Measurements from ENCODE around the gene GFOD2. TPM values are rescaled to one million over a fixed set of nuclear protein-coding genes. Genes with fewer than 3 reads are reported as not detected.

GFOD2 gene
- total RNA-seq, 1 donor, result 2.0 TPM

GRCh38 chr16:67674851-67675578 is 44.1 kb downstream of the GFOD2 start:
- no peak overlapping the region for H3K4me3 ChIP-seq (ENCODE audit: low read length)
- no peaks in the 10 kb centered on the region for H3K27me3 ChIP-seq (ENCODE audit: insufficient read depth, low read length)
- H3K9me3 ChIP-seq (ENCODE audit: low read depth, low read length), result no peaks in the 10 kb centered on the region
- H3K4me1 ChIP-seq (ENCODE audit: insufficient read depth, low read length), result peaks cover 17% of the 10 kb centered on the region

GRCh38 chr16:67673712-67674580 is 45.2 kb downstream of the GFOD2 start:
- Histone ChIP-seq H3K4me1 (ENCODE audit: insufficient read depth, low read length) (peaks cover 24% of the 10 kb centered on the region), H3K4me3 (ENCODE audit: low read length) (no peak overlapping the region), H3K9me3 (ENCODE audit: low read depth, low read length) (no peaks in the 10 kb centered on the region), H3K27me3 (ENCODE audit: insufficient read depth, low read length) (no peaks in the 10 kb centered on the region)

- H3K9me3 ChIP-seq (ENCODE audit: low read depth, low read length), result no peaks in the 10 kb centered on the region
- H3K27me3 ChIP-seq (ENCODE audit: insufficient read depth, low read length), result no peaks in the 10 kb centered on the region
- peaks cover 33% of the 10 kb centered on the region for H3K4me1 ChIP-seq (ENCODE audit: insufficient read depth, low read length)
- no peak overlapping the region for H3K4me3 ChIP-seq (ENCODE audit: low read length)
Observed at GRCh38 chr16:67672739-67673662, 46.1 kb downstream of the GFOD2 start.

GRCh38 chr16:67672306-67672705 is 46.8 kb downstream of the GFOD2 start:
- Histone ChIP-seq H3K9me3 (ENCODE audit: low read depth, low read length) (no peaks in the 10 kb centered on the region), H3K4me1 (ENCODE audit: insufficient read depth, low read length) (peaks cover 40% of the 10 kb centered on the region)

GRCh38 chr16:67669499-67670101 is 49.5 kb downstream of the GFOD2 start:
- Histone ChIP-seq H3K4me3 (ENCODE audit: low read length) (no peak overlapping the region), H3K4me1 (ENCODE audit: insufficient read depth, low read length) (peaks cover 55% of the 10 kb centered on the region), H3K9me3 (ENCODE audit: low read depth, low read length) (no peaks in the 10 kb centered on the region)

More at GRCh38 chr16:67672306-67672705, 46.8 kb downstream of the GFOD2 start:
- Histone ChIP-seq H3K27me3 (ENCODE audit: insufficient read depth, low read length) (no peaks in the 10 kb centered on the region), H3K4me3 (ENCODE audit: low read length) (no peak overlapping the region)

GRCh38 chr16:67668495-67669157 is 50.5 kb downstream of the GFOD2 start:
- H3K4me1 ChIP-seq (ENCODE audit: insufficient read depth, low read length), result peaks cover 47% of the 10 kb centered on the region
- no peaks in the 10 kb centered on the region for H3K9me3 ChIP-seq (ENCODE audit: low read depth, low read length)
- H3K4me3 ChIP-seq (ENCODE audit: low read length), result no peak overlapping the region
- no peaks in the 10 kb centered on the region for H3K27me3 ChIP-seq (ENCODE audit: insufficient read depth, low read length)

More at GRCh38 chr16:67669499-67670101, 49.5 kb downstream of the GFOD2 start:
- no peaks in the 10 kb centered on the region for H3K27me3 ChIP-seq (ENCODE audit: insufficient read depth, low read length)

GRCh38 chr16:67667817-67668494 is 51.2 kb downstream of the GFOD2 start:
- no peaks in the 10 kb centered on the region for H3K9me3 ChIP-seq (ENCODE audit: low read depth, low read length)
- peaks cover 40% of the 10 kb centered on the region for H3K4me1 ChIP-seq (ENCODE audit: insufficient read depth, low read length)
- no peak overlapping the region for H3K4me3 ChIP-seq (ENCODE audit: low read length)
- no peaks in the 10 kb centered on the region for H3K27me3 ChIP-seq (ENCODE audit: insufficient read depth, low read length)

- H3K4me3 ChIP-seq (ENCODE audit: low read length), result peak overlapping the region; percentile 79
- no peaks in the 10 kb centered on the region for H3K27me3 ChIP-seq (ENCODE audit: insufficient read depth, low read length)
- peaks cover 38% of the 10 kb centered on the region for H3K4me1 ChIP-seq (ENCODE audit: insufficient read depth, low read length)
- H3K9me3 ChIP-seq (ENCODE audit: low read depth, low read length), result no peaks in the 10 kb centered on the region
Observed at GRCh38 chr16:67667453-67667816, 51.7 kb downstream of the GFOD2 start.

- H3K4me1 ChIP-seq (ENCODE audit: insufficient read depth, low read length), result peaks cover 38% of the 10 kb centered on the region
- H3K4me3 ChIP-seq (ENCODE audit: low read length), result peak within 1 kb of the TSS; percentile 79
- H3K9me3 ChIP-seq (ENCODE audit: low read depth, low read length), result no peaks in the 10 kb centered on the region
- H3K27me3 ChIP-seq (ENCODE audit: insufficient read depth, low read length), result no peaks in the 10 kb centered on the region
Observed at GRCh38 chr16:67666559-67667452, 52.3 kb downstream of the GFOD2 start, which contains the start of the genes C16orf86 and ENKD1. C16orf86 (plus strand) TSS chr16:67666814; CDS start chr16:67666971, 157 bp downstream. ENKD1 (minus strand) TSS chr16:67666750; CDS start chr16:67666442, 308 bp downstream.

GRCh38 chr16:67666032-67666551 is 53.0 kb downstream of the GFOD2 start:
- peak overlapping the region; percentile 79 for H3K4me3 ChIP-seq (ENCODE audit: low read length)
- no peaks in the 10 kb centered on the region for H3K9me3 ChIP-seq (ENCODE audit: low read depth, low read length)
- peaks cover 44% of the 10 kb centered on the region for H3K4me1 ChIP-seq (ENCODE audit: insufficient read depth, low read length)
- no peaks in the 10 kb centered on the region for H3K27me3 ChIP-seq (ENCODE audit: insufficient read depth, low read length)

- no peaks in the 10 kb centered on the region for H3K27me3 ChIP-seq (ENCODE audit: insufficient read depth, low read length)
- peaks cover 46% of the 10 kb centered on the region for H3K4me1 ChIP-seq (ENCODE audit: insufficient read depth, low read length)
- no peaks in the 10 kb centered on the region for H3K9me3 ChIP-seq (ENCODE audit: low read depth, low read length)
- H3K4me3 ChIP-seq (ENCODE audit: low read length), result no peak overlapping the region
Observed at GRCh38 chr16:67665598-67665997, 53.5 kb downstream of the GFOD2 start.

- no peak overlapping the region for H3K4me3 ChIP-seq (ENCODE audit: low read length)
- H3K9me3 ChIP-seq (ENCODE audit: low read depth, low read length), result no peaks in the 10 kb centered on the region
- H3K4me1 ChIP-seq (ENCODE audit: insufficient read depth, low read length), result peaks cover 46% of the 10 kb centered on the region
- no peaks in the 10 kb centered on the region for H3K27me3 ChIP-seq (ENCODE audit: insufficient read depth, low read length)
Observed at GRCh38 chr16:67664871-67665270, 54.2 kb downstream of the GFOD2 start.
